Measurements from ENCODE around the gene BNIP3.
"Not testable (repeated sequence)": the region's sequence is repeated elsewhere in the genome, so short reads cannot be mapped to it uniquely, and the experiment has no call there.

The BNIP3 gene

DNA sequence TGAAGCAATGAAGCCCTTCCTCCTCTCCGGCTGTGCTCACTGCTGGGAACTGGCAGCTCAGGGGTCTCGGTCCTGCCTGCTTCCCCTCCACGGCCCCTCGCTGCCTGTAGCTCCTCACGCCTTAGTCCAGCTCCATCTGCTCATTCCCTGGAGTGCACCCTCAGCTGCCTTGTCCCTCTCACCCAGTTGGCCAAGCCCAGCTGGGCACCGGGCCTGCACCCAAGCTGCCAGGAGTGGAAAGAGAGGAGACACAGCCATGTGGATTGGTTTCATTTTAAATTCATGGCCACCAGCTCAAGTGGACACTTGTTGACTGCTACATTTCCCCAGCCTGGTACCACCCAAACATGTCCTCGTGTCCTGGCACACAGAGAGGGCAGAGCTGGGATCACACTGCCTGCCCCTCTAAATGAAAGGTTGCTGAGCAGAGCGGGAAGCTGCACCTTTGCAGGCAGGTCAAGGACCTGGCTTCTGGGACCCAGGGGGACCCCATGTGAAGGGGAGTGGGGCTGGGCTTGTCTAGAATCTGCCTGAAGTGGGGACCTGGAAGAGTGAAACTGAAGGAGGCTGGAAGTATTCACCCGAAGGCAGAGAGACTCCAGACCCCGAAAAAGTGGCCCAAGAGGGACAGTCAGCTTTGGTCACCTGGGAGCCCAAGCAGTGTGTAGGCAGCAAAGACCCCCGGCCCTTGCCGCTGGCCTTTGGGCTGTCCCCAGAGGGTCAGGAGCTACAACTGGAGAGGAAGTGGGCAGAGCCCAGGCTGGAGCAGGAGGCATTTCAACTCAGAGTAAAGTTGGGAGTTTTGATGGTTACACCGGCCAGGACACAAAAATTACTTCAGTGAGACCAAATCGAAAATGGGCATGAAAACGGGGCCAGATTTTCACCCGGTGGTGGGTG, 15.0 kb upstream of the BNIP3 start:
- Mint-ChIP-seq H3K36me3 (ENCODE audit: low read depth) (no peaks in the 10 kb centered on the region), H3K27me3 (peaks cover 2% of the 10 kb centered on the region), H3K4me1 (ENCODE audit: low read depth) (peaks cover 12% of the 10 kb centered on the region), H3K9me3 (no peaks in the 10 kb centered on the region), H3K4me3 (no peak overlapping the region), H3K27ac (no peak overlapping the region)
- intact Hi-C loops (cut with micrococcal nuclease) = no loop called here

GRCh38 chr10:131994435-131994834, 12.7 kb upstream of the BNIP3 start:
- H3K27me3 Mint-ChIP-seq = peaks cover 2% of the 10 kb centered on the region
- H3K36me3 Mint-ChIP-seq (ENCODE audit: low read depth) = no peaks in the 10 kb centered on the region
- no peak overlapping the region for H3K4me3 Mint-ChIP-seq
- no peak overlapping the region for H3K27ac Mint-ChIP-seq
- intact Hi-C loops (cut with micrococcal nuclease) = no loop called here
- H3K9me3 Mint-ChIP-seq = no peaks in the 10 kb centered on the region
- peaks cover 12% of the 10 kb centered on the region for H3K4me1 Mint-ChIP-seq (ENCODE audit: low read depth)

- Mint-ChIP-seq H3K27me3 (peaks cover 5% of the 10 kb centered on the region), H3K4me1 (ENCODE audit: low read depth) (peaks cover 12% of the 10 kb centered on the region), H3K27ac (no peak overlapping the region), H3K36me3 (ENCODE audit: low read depth) (no peaks in the 10 kb centered on the region), H3K4me3 (no peak overlapping the region), H3K9me3 (no peaks in the 10 kb centered on the region)
- intact Hi-C loops (cut with micrococcal nuclease) = no loop called here
Observed at GRCh38 chr10:131993275-131993674, 11.6 kb upstream of the BNIP3 start.

- H3K27me3 Mint-ChIP-seq = peaks cover 5% of the 10 kb centered on the region
- no peaks in the 10 kb centered on the region for H3K9me3 Mint-ChIP-seq
- no peaks in the 10 kb centered on the region for H3K36me3 Mint-ChIP-seq (ENCODE audit: low read depth)
- peaks cover 12% of the 10 kb centered on the region for H3K4me1 Mint-ChIP-seq (ENCODE audit: low read depth)
- no peak overlapping the region for H3K27ac Mint-ChIP-seq
- H3K4me3 Mint-ChIP-seq = no peak overlapping the region
- intact Hi-C loops (cut with micrococcal nuclease) = no loop called here
Observed at GRCh38 chr10:131991726-131992125, 10.0 kb upstream of the BNIP3 start.

DNA sequence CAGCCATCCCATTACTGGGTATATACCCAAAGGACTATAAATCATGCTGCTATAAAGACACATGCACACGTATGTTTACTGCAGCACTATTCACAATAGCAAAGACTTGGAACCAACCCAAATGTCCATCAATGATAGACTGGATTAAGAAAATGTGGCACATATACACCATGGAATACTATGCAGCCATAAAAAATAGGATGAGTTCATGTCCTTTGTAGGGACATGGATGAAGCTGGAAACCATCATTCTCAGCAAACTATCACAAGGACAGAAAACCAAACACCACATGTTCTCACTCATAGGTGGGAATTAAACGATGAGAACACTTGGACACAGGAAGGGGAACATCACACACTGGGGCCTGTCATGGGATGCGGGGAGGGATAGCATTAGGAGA, 6.1 kb upstream of the BNIP3 start:
- H3K27ac Mint-ChIP-seq; H3K9me3 Mint-ChIP-seq; intact Hi-C loops (cut with micrococcal nuclease); H3K36me3 Mint-ChIP-seq (ENCODE audit: low read depth); H3K4me1 Mint-ChIP-seq (ENCODE audit: low read depth); H3K4me3 Mint-ChIP-seq: not testable (repeated sequence)
- H3K27me3 Mint-ChIP-seq = peaks cover 33% of the 10 kb centered on the region

GRCh38 chr10:131987301-131987700, 5.6 kb upstream of the BNIP3 start:
- H3K27ac Mint-ChIP-seq; H3K36me3 Mint-ChIP-seq (ENCODE audit: low read depth); intact Hi-C loops (cut with micrococcal nuclease); H3K4me3 Mint-ChIP-seq; H3K9me3 Mint-ChIP-seq; H3K4me1 Mint-ChIP-seq (ENCODE audit: low read depth): not testable (repeated sequence)
- H3K27me3 Mint-ChIP-seq = peaks cover 34% of the 10 kb centered on the region

DNA sequence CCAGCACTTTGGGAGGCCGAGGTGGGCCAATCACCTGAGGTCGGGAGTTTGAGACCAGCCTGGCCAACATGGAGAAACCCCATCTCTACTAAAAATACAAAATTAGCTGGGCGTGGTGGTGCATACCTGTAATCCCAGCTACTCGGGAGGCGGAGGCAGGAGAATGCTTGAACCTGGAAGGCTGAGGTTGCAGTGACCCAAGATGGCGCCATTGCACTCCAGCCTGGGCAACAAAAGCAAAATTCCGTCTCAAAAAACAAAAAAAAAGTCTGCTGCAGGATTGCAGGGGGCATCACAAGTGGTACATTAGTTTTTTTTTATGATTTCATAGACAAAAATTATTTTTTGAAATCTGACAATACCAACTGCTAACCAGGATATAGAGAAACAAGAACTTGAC, 5.1 kb upstream of the BNIP3 start:
- H3K27ac Mint-ChIP-seq; H3K36me3 Mint-ChIP-seq (ENCODE audit: low read depth); H3K4me1 Mint-ChIP-seq (ENCODE audit: low read depth); H3K9me3 Mint-ChIP-seq; intact Hi-C loops (cut with micrococcal nuclease); H3K4me3 Mint-ChIP-seq: not testable (repeated sequence)
- peaks cover 37% of the 10 kb centered on the region for H3K27me3 Mint-ChIP-seq

DNA sequence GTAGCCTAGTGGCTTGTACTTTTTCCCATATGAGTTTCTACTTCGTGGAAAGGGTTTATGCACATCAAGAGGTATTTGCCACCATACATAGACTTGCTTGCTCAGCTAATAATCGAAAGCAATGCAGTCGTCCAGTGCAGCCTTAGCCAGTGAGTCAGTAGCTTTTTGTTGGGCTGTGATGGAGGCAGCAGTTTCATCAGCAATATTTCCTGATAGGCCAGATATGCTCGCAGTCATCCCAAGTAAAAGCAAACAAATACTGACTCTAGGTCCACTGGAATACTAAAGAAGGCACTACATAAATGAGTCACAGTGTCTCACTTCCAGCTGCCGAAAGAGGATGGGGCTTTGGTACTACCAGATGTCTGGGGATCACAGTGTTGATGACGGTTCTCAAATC, 2.1 kb upstream of the BNIP3 start:
- Mint-ChIP-seq H3K4me1 (ENCODE audit: low read depth) (peaks cover 30% of the 10 kb centered on the region), H3K27me3 (peaks cover 60% of the 10 kb centered on the region), H3K9me3 (no peaks in the 10 kb centered on the region), H3K36me3 (ENCODE audit: low read depth) (peaks cover 10% of the 10 kb centered on the region), H3K4me3 (no peak overlapping the region), H3K27ac (no peak overlapping the region)
- intact Hi-C loops (cut with micrococcal nuclease) = no loop called here

DNA sequence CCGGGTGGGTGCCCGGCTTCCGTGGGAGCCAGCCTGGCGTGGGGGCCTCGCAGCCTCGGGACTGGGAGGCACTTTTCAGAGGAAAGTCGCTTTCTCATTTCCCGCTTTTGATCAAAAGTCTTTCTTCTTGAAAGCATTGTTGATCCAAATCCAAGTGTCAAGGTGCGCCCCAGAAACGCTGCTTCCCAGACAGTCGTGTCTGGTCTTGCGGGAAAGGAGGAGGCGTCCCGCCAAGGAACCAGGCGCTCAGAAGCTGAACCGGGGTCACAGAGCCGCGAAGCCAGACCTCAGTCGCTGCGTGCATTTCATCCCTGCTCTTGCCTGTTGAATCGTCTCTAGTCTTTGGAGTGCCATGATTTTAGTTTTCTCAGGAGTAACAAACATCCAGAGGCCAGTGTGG, 1.1 kb upstream of the BNIP3 start:
- H3K27ac Mint-ChIP-seq = no peak overlapping the region
- peaks cover 18% of the 10 kb centered on the region for H3K36me3 Mint-ChIP-seq (ENCODE audit: low read depth)

GRCh38 chr10:131982185-131982756, 548 bp upstream of the BNIP3 start:
- peaks cover 23% of the 10 kb centered on the region for H3K36me3 Mint-ChIP-seq (ENCODE audit: low read depth)
- H3K4me3 Mint-ChIP-seq = peak overlapping the region; percentile 92
- peak overlapping the region; percentile 87 for H3K27ac Mint-ChIP-seq
- H3K27me3 Mint-ChIP-seq = peaks cover 68% of the 10 kb centered on the region
- intact Hi-C loops (cut with micrococcal nuclease) = loop anchor here (1.0 kb wide), 1 partner anchor 81 kb away; the partner anchor contains the start of gene PPP2R2D
- H3K4me1 Mint-ChIP-seq (ENCODE audit: low read depth) = peaks cover 37% of the 10 kb centered on the region
- no peaks in the 10 kb centered on the region for H3K9me3 Mint-ChIP-seq

More for the DNA sequence above, 1.1 kb upstream of the BNIP3 start:
- H3K27me3 Mint-ChIP-seq = peaks cover 68% of the 10 kb centered on the region
- intact Hi-C loops (cut with micrococcal nuclease) = loop anchor here (1.0 kb wide), 1 partner anchor 81 kb away; the partner anchor contains the start of gene PPP2R2D
- H3K9me3 Mint-ChIP-seq = no peaks in the 10 kb centered on the region
- H3K4me1 Mint-ChIP-seq (ENCODE audit: low read depth) = peaks cover 36% of the 10 kb centered on the region
- peak overlapping the region; percentile 44 for H3K4me3 Mint-ChIP-seq

GRCh38 chr10:131980761-131981428, 828 bp downstream of the BNIP3 start:
- Mint-ChIP-seq H3K27me3 (peaks cover 66% of the 10 kb centered on the region), H3K4me3 (peak overlapping the region; percentile 92), H3K9me3 (no peaks in the 10 kb centered on the region), H3K4me1 (ENCODE audit: low read depth) (peaks cover 37% of the 10 kb centered on the region), H3K27ac (peak overlapping the region; percentile 87), H3K36me3 (ENCODE audit: low read depth) (peaks cover 33% of the 10 kb centered on the region)
- intact Hi-C loops (cut with micrococcal nuclease) = no loop called here

DNA sequence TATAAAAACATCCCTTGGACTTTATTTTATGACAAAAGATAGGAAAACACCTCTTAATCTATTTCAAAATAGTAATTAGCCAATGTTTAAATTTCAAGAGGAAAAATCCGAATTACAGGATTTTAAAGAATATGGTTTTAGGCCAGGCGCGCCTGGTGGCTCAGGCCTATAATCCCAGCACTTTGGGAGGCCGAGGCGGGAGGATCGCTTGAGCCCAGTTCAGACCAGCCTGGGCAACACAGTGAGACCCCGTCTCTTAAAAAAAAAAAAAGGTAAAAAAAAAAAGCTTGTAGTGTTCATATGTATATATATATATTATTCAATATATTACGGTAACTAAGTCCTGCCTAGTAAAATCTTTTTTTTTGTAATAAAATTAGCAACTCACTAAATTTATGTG, 1.4 kb downstream of the BNIP3 start:
- peaks cover 39% of the 10 kb centered on the region for H3K36me3 Mint-ChIP-seq (ENCODE audit: low read depth)
- H3K4me1 Mint-ChIP-seq (ENCODE audit: low read depth) = peaks cover 37% of the 10 kb centered on the region
- H3K9me3 Mint-ChIP-seq = no peaks in the 10 kb centered on the region
- peak overlapping the region; percentile 7 for H3K27ac Mint-ChIP-seq
- H3K4me3 Mint-ChIP-seq = peak overlapping the region; percentile 65
- peaks cover 60% of the 10 kb centered on the region for H3K27me3 Mint-ChIP-seq
- intact Hi-C loops (cut with micrococcal nuclease) = no loop called here

- no peaks in the 10 kb centered on the region for H3K9me3 Mint-ChIP-seq
- H3K36me3 Mint-ChIP-seq (ENCODE audit: low read depth) = peaks cover 43% of the 10 kb centered on the region
- peak overlapping the region; percentile 65 for H3K4me3 Mint-ChIP-seq
- H3K27me3 Mint-ChIP-seq = peaks cover 56% of the 10 kb centered on the region
- peak overlapping the region; percentile 7 for H3K27ac Mint-ChIP-seq
- intact Hi-C loops (cut with micrococcal nuclease) = no loop called here
- peaks cover 37% of the 10 kb centered on the region for H3K4me1 Mint-ChIP-seq (ENCODE audit: low read depth)
Observed at GRCh38 chr10:131979821-131980270, 1.9 kb downstream of the BNIP3 start.

GRCh38 chr10:131979336-131979735, 2.4 kb downstream of the BNIP3 start:
- peaks cover 45% of the 10 kb centered on the region for H3K36me3 Mint-ChIP-seq (ENCODE audit: low read depth)
- peaks cover 37% of the 10 kb centered on the region for H3K4me1 Mint-ChIP-seq (ENCODE audit: low read depth)
- peaks cover 51% of the 10 kb centered on the region for H3K27me3 Mint-ChIP-seq
- intact Hi-C loops (cut with micrococcal nuclease) = no loop called here
- peak overlapping the region; percentile 65 for H3K4me3 Mint-ChIP-seq
- no peaks in the 10 kb centered on the region for H3K9me3 Mint-ChIP-seq
- H3K27ac Mint-ChIP-seq = peak overlapping the region; percentile 7
